SK-N-SH treated with all-trans-retinoic acid at 6 μM for 48 hours (cell line): ENCODE data around the gene TRPM2.

ENCODE experiments used
- ATAC-seq: fragments of 200-7000 bp; cut with Tn5 transposase; 3 replicates; pipeline ENCODE4 v1.9.1; 2020; ENCODE audit warnings: mild to moderate bottlenecking, moderate library complexity
- ARNTL ChIP-seq: fragments of 450-650 bp; formaldehyde crosslinking; IDR thresholded peaks from 2 replicates; pipeline ENCODE4 v1.5.0; 2020; ENCODE audit warnings: low read depth, mild to moderate bottlenecking, moderate library complexity, borderline replicate concordance
- BACH2 ChIP-seq: fragments of 250-450 bp; sonication (Bioruptor Pico); IDR thresholded peaks from 2 replicates; pipeline ENCODE4 v1.9.0; 2021; ENCODE audit warnings: mild to moderate bottlenecking, borderline replicate concordance
- CSDC2 ChIP-seq: fragments of 250-450 bp; sonication (Bioruptor Pico); IDR thresholded peaks from 2 replicates; pipeline ENCODE4 v1.5.0; 2020; ENCODE audit warnings: mild to moderate bottlenecking, moderate library complexity
- ESRRG ChIP-seq: fragments of 250-450 bp; sonication (Bioruptor Pico); IDR thresholded peaks from 2 replicates; pipeline ENCODE4 v1.6.1; 2021; ENCODE audit warnings: mild to moderate bottlenecking
- GLIS3 ChIP-seq: fragments of 250-450 bp; sonication (Bioruptor Pico); IDR thresholded peaks from 2 replicates; pipeline ENCODE4 v1.5.0; 2020; ENCODE audit warnings: mild to moderate bottlenecking, moderate library complexity
- ISL1 ChIP-seq: fragments of 250-450 bp; sonication (Bioruptor Pico); IDR thresholded peaks from 2 replicates; pipeline ENCODE4 v2.1.2; 2022; ENCODE audit warnings: mild to moderate bottlenecking, moderate library complexity
- OSR1 ChIP-seq: fragments of 250-450 bp; sonication (Bioruptor Pico); IDR thresholded peaks from 2 replicates; pipeline ENCODE4 v1.8.0; 2022; ENCODE audit warnings: moderate library complexity, mild to moderate bottlenecking, inconsistent platforms
- PATZ1 ChIP-seq: fragments of 250-450 bp; sonication (Bioruptor Pico); IDR thresholded peaks from 2 replicates; pipeline ENCODE4 v1.8.0; 2020; ENCODE audit warnings: mild to moderate bottlenecking, moderate library complexity, borderline replicate concordance
- PPARA ChIP-seq: fragments of 250-450 bp; sonication (Bioruptor Pico); IDR thresholded peaks from 2 replicates; pipeline ENCODE4 v1.5.0; 2020; ENCODE audit warnings: mild to moderate bottlenecking, borderline replicate concordance
- SNAI2 ChIP-seq: fragments of 250-450 bp; sonication (Bioruptor Pico); IDR thresholded peaks from 2 replicates; pipeline ENCODE4 v1.5.0; 2020; ENCODE audit warnings: mild to moderate bottlenecking, moderate library complexity
- TOX ChIP-seq: fragments of 250-450 bp; sonication (Bioruptor Pico); IDR thresholded peaks from 2 replicates; pipeline ENCODE4 v1.8.0; 2021; ENCODE audit warnings: mild to moderate bottlenecking, moderate library complexity, borderline replicate concordance
- ZFP3 ChIP-seq: fragments of 250-450 bp; sonication (Bioruptor Pico); IDR thresholded peaks from 2 replicates; pipeline ENCODE4 v1.5.0; 2020; ENCODE audit warnings: mild to moderate bottlenecking, moderate library complexity
- ZFP30 ChIP-seq: fragments of 450-650 bp; formaldehyde crosslinking; IDR thresholded peaks from 2 replicates; pipeline ENCODE4 v1.5.0; 2022; ENCODE audit warnings: mild to moderate bottlenecking, moderate library complexity
- ZNF565 ChIP-seq: fragments of 450-650 bp; formaldehyde crosslinking; conservative IDR thresholded peaks from 2 replicates; pipeline ENCODE4 v1.5.0; 2020; ENCODE audit warnings: low read depth, mild to moderate bottlenecking, moderate library complexity
- ZNF70 ChIP-seq: fragments of 450-650 bp; formaldehyde crosslinking; IDR thresholded peaks from 2 replicates; pipeline ENCODE4 v1.5.0; 2020; ENCODE audit warnings: mild to moderate bottlenecking, moderate library complexity
- ZNF8 ChIP-seq: fragments of 450-650 bp; formaldehyde crosslinking; IDR thresholded peaks from 2 replicates; pipeline ENCODE4 v1.5.0; 2020; ENCODE audit warnings: mild to moderate bottlenecking, moderate library complexity
- TF ChIP-seq, protein P1 (sequence below): fragments of 250-450 bp; sonication (Bioruptor Pico); IDR thresholded peaks from 2 replicates; pipeline ENCODE4 v1.5.0; 2020; ENCODE audit warnings: mild to moderate bottlenecking, moderate library complexity
- TF ChIP-seq, protein P2 (sequence below): fragments of 250-450 bp; sonication (Bioruptor Pico); IDR thresholded peaks from 2 replicates; pipeline ENCODE4 v1.5.1; 2020; ENCODE audit warnings: low read depth, mild to moderate bottlenecking, moderate library complexity

The TRPM2 gene

DNA sequence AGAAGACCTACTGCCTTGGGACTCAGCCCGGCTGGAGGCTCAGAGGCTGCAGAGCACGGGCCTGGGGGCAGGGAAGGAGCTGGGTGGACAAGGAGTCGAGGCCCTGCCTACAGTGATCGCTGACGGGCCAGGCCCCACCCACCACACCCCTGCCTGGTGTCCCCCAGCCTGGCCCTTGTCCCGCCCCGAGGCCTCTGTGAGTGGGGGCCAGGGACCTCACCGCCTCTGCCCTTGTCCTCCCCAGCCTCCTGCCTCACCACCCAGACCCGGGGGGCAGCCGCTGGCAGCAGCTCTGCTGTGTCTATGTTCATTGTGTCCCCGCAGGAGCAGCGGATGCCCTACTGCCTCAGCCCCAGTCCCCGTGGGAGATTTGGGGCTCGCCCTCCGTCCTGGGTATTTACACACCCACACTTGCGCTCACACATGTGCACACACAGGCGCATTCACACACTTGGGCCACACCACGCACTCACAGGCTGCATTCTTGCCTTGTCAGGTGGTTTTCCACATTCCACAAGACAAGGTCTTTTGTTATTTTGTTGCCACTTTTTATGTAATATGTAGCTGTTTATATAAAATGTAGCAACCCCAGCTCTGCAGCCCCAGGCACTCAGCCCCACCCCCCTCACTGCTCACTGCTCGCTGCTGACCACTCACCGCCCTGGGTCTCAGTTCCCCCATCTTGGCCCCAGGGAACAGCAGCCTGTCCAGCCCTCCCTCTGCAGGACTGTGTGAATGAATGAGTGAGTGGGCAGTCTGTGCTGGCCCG lies 46.3 kb upstream of the TRPM2 start (continued):
- TF ChIP-seq, protein P1, sequence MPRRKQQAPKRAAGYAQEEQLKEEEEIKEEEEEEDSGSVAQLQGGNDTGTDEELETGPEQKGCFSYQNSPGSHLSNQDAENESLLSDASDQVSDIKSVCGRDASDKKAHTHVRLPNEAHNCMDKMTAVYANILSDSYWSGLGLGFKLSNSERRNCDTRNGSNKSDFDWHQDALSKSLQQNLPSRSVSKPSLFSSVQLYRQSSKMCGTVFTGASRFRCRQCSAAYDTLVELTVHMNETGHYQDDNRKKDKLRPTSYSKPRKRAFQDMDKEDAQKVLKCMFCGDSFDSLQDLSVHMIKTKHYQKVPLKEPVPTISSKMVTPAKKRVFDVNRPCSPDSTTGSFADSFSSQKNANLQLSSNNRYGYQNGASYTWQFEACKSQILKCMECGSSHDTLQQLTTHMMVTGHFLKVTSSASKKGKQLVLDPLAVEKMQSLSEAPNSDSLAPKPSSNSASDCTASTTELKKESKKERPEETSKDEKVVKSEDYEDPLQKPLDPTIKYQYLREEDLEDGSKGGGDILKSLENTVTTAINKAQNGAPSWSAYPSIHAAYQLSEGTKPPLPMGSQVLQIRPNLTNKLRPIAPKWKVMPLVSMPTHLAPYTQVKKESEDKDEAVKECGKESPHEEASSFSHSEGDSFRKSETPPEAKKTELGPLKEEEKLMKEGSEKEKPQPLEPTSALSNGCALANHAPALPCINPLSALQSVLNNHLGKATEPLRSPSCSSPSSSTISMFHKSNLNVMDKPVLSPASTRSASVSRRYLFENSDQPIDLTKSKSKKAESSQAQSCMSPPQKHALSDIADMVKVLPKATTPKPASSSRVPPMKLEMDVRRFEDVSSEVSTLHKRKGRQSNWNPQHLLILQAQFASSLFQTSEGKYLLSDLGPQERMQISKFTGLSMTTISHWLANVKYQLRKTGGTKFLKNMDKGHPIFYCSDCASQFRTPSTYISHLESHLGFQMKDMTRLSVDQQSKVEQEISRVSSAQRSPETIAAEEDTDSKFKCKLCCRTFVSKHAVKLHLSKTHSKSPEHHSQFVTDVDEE (CRISPR knock-in tag), result no peak
- TF ChIP-seq ESRRG (CRISPR knock-in tag), result no peak

GRCh38 chr21:44310628-44311507 lies 42.6 kb upstream of the TRPM2 start:
- TF ChIP-seq ESRRG (CRISPR knock-in tag) (no peak), PPARA (CRISPR knock-in tag) (no peak), CSDC2 (CRISPR knock-in tag) (no peak), TOX (CRISPR knock-in tag) (no peak), OSR1 (CRISPR knock-in tag) (no peak), ZNF70 (CRISPR knock-in tag) (no peak), GLIS3 (CRISPR knock-in tag) (no peak), ZFP30 (CRISPR knock-in tag) (no peak), ISL1 (no peak), BACH2 (CRISPR knock-in tag) (no peak), ZNF8 (CRISPR knock-in tag) (no peak), ARNTL (CRISPR knock-in tag) (no peak), ZNF565 (no peak), SNAI2 (CRISPR knock-in tag) (no peak), PATZ1 (CRISPR knock-in tag) (no peak)
- TF ChIP-seq, protein P1 (CRISPR knock-in tag), result no peak
- TF ChIP-seq, protein P2, sequence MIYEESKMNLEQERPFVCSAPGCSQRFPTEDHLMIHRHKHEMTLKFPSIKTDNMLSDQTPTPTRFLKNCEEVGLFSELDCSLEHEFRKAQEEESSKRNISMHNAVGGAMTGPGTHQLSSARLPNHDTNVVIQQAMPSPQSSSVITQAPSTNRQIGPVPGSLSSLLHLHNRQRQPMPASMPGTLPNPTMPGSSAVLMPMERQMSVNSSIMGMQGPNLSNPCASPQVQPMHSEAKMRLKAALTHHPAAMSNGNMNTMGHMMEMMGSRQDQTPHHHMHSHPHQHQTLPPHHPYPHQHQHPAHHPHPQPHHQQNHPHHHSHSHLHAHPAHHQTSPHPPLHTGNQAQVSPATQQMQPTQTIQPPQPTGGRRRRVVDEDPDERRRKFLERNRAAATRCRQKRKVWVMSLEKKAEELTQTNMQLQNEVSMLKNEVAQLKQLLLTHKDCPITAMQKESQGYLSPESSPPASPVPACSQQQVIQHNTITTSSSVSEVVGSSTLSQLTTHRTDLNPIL (CRISPR knock-in tag), result no peak
- TF ChIP-seq, all 23 proteins: peak for 0
- no peak for ATAC-seq

DNA sequence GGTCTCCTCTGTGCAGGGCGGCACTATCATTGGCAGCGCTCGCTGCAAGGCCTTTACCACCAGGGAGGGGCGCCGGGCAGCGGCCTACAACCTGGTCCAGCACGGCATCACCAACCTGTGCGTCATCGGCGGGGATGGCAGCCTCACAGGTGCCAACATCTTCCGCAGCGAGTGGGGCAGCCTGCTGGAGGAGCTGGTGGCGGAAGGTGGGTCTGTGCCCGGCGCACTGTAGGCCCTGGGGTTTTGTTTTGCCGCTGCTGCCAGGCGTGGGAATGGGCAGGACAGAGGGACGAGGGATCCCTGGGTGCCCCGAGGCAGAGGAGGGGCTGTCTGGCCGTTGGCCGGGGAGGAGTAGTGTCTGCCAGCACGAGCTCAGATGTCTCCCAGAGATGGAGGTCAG lies 41.3 kb upstream of the TRPM2 start:
- no peak for TF ChIP-seq PATZ1 (CRISPR knock-in tag)
- no peak for TF ChIP-seq CSDC2 (CRISPR knock-in tag)
- no peak for TF ChIP-seq BACH2 (CRISPR knock-in tag)
- TF ChIP-seq ZFP3 (CRISPR knock-in tag), result no peak
- TF ChIP-seq TOX (CRISPR knock-in tag), result no peak
- no peak for TF ChIP-seq ZNF565
- TF ChIP-seq, protein P2 (CRISPR knock-in tag), result no peak
- ATAC-seq, result no peak
